Vagina (tissue), 2 donors: Measurements from ENCODE around the gene RAD51D. TPM values are rescaled to one million over a fixed set of nuclear protein-coding genes. Genes with fewer than 3 reads are reported as not detected.
"Not testable (repeated sequence)": the region's sequence is repeated elsewhere in the genome, so short reads cannot be mapped to it uniquely, and the experiment has no call there.

Source experiments
- DNase-seq, 2 donors: peaks; one replicate each; pipeline ENCODE4 v3.0.0-alpha.2; 2017; ENCODE audit errors: extremely low spot score in 2 of 2
- H3K27ac ChIP-seq: fragments of 200-600 bp; sonication (generic); one replicate; pipeline ENCODE4 v1.5.1; 2019
- H3K27me3 ChIP-seq: fragments of 200-600 bp; sonication (generic); one replicate; pipeline ENCODE4 v1.5.1; 2019
- H3K36me3 ChIP-seq, 2 donors: fragments of 200-600 bp; sonication (generic); one replicate each; pipeline ENCODE4 v1.5.1; 2017 to 2019
- H3K4me1 ChIP-seq: fragments of 200-600 bp; sonication (generic); one replicate; pipeline ENCODE4 v1.5.1; 2019
- H3K4me3 ChIP-seq, 2 donors: fragments of 200-600 bp; sonication (generic); 1 replicate in 1 of 2; 2 replicates in 1 of 2; pipeline ENCODE4 v1.5.1; 2016 to 2019
- H3K9me3 ChIP-seq: fragments of 200-600 bp; sonication (generic); one replicate; pipeline ENCODE4 v1.5.1; 2019
- CTCF ChIP-seq, 3 experiments: fragments of 450-650 bp in 2 of 3; fragments of 200-600 bp in 1 of 3; sonication (generic) in 1 of 3; IDR thresholded peaks; one replicate each; pipeline ENCODE4 v1.5.1; 2017 to 2019; ENCODE audit warnings: antibody characterized with exemption in 3 of 3, mild to moderate bottlenecking in 2 of 3, moderate library complexity in 2 of 3
- POLR2A ChIP-seq, 2 donors: fragments of 450-650 bp; IDR thresholded peaks; one replicate each; pipeline ENCODE4 v1.6.1; 2017; ENCODE audit warnings: antibody characterized with exemption in 2 of 2, mild to moderate bottlenecking in 2 of 2, moderate library complexity in 2 of 2
- POLR2AphosphoS5 ChIP-seq, 2 donors: sonication (generic); formaldehyde crosslinking; IDR thresholded peaks; one replicate each; pipeline ENCODE4 v1.9.0; 2017; ENCODE audit warnings: antibody characterized with exemption in 2 of 2, mild to moderate bottlenecking in 2 of 2, low read depth in 1 of 2; ENCODE audit not compliant: insufficient read depth in 1 of 2
- intact Hi-C: fragments of 100-400 bp; cut with DNase I; formaldehyde crosslinking; loops from one replicate; pipeline ENCODE4 v1.15.1; 2023
- total RNA-seq: library from RNA; depleted of rRNA; stranded (reverse); fragments of >200 nt; gene quantifications from one replicate; pipeline ENCODE4 v1.2.3, GENCODE V29; 2016

Gene RAD51D
- total RNA-seq, 1 donor from 2014 or later = 5.2 TPM

GRCh38 chr17:35099908-35100307 is 19.8 kb downstream of the RAD51D start:
- Histone ChIP-seq H3K9me3 (no peaks in the 10 kb centered on the region), H3K36me3 (peaks cover 0 to 23% of the 10 kb centered on the region in 2 donors), H3K4me3 (no peak overlapping the region), H3K27me3 (no peaks in the 10 kb centered on the region), H3K4me1 (no peaks in the 10 kb centered on the region), H3K27ac (no peak overlapping the region)
- intact Hi-C loops = no loop called here
- DNase-seq = no peak
- TF ChIP-seq POLR2AphosphoS5 (IDR thresholded peaks at IDR 0.05; ENCODE audit: insufficient read depth in 1 of 2, low read depth in 1 of 2) (no peak), CTCF (IDR thresholded peaks at IDR 0.05) (no peak), POLR2A (IDR thresholded peaks at IDR 0.05) (no peak)

GRCh38 chr17:35097776-35098175 is 21.9 kb downstream of the RAD51D start:
- DNase-seq = no peak
- Histone ChIP-seq H3K27ac (no peak overlapping the region), H3K4me1 (no peaks in the 10 kb centered on the region), H3K9me3 (no peaks in the 10 kb centered on the region), H3K27me3 (no peaks in the 10 kb centered on the region), H3K4me3 (no peak overlapping the region), H3K36me3 (peaks cover 0 to 16% of the 10 kb centered on the region in 2 donors)
- intact Hi-C loops = no loop called here
- TF ChIP-seq POLR2AphosphoS5 (IDR thresholded peaks at IDR 0.05; ENCODE audit: insufficient read depth in 1 of 2, low read depth in 1 of 2) (no peak), CTCF (IDR thresholded peaks at IDR 0.05) (no peak), POLR2A (IDR thresholded peaks at IDR 0.05) (no peak)

GRCh38 chr17:35095741-35096140 is 23.9 kb downstream of the RAD51D start:
- DNase-seq = no peak
- TF ChIP-seq CTCF (IDR thresholded peaks at IDR 0.05) = no peak
- no peak for TF ChIP-seq POLR2A (IDR thresholded peaks at IDR 0.05)
- no peak for TF ChIP-seq POLR2AphosphoS5 (IDR thresholded peaks at IDR 0.05; ENCODE audit: insufficient read depth in 1 of 2, low read depth in 1 of 2)
- no peaks in the 10 kb centered on the region for H3K4me1 ChIP-seq
- H3K36me3 ChIP-seq = peaks cover 0 to 6% of the 10 kb centered on the region in 2 donors
- intact Hi-C loops = no loop called here
- H3K27ac ChIP-seq = no peak overlapping the region
- H3K4me3 ChIP-seq = no peak overlapping the region
- H3K27me3 ChIP-seq = no peaks in the 10 kb centered on the region
- H3K9me3 ChIP-seq = no peaks in the 10 kb centered on the region

GRCh38 chr17:35094902-35095301 is 24.8 kb downstream of the RAD51D start:
- peak in 1 of 2 donors; percentile 32 for TF ChIP-seq POLR2AphosphoS5 (IDR thresholded peaks at IDR 0.05; ENCODE audit: insufficient read depth in 1 of 2, low read depth in 1 of 2)
- TF ChIP-seq POLR2A (IDR thresholded peaks at IDR 0.05) = no peak
- no peak for TF ChIP-seq CTCF (IDR thresholded peaks at IDR 0.05)
- H3K27ac ChIP-seq = no peak overlapping the region
- no peak for DNase-seq
- intact Hi-C loops = no loop called here
- peaks cover 2% of the 10 kb centered on the region for H3K4me1 ChIP-seq
- H3K36me3 ChIP-seq = no peaks in the 10 kb centered on the region
- H3K4me3 ChIP-seq = no peak overlapping the region
- H3K9me3 ChIP-seq = no peaks in the 10 kb centered on the region
- no peaks in the 10 kb centered on the region for H3K27me3 ChIP-seq

GRCh38 chr17:35090707-35091106 is 29.0 kb downstream of the RAD51D start:
- H3K27me3 ChIP-seq, H3K9me3 ChIP-seq, H3K27ac ChIP-seq, H3K36me3 ChIP-seq, DNase-seq, intact Hi-C loops, H3K4me3 ChIP-seq: not testable (repeated sequence)
- peaks cover 32% of the 10 kb centered on the region for H3K4me1 ChIP-seq
